Globus pallidus (tissue), 1 donor: ENCODE measurements around the gene FAM186B.

Experiments used
- DNase-seq: peaks from one replicate; pipeline ENCODE4 v3.0.0-alpha.2; 2015; ENCODE audit warnings: low spot score

FAM186B gene

DNA sequence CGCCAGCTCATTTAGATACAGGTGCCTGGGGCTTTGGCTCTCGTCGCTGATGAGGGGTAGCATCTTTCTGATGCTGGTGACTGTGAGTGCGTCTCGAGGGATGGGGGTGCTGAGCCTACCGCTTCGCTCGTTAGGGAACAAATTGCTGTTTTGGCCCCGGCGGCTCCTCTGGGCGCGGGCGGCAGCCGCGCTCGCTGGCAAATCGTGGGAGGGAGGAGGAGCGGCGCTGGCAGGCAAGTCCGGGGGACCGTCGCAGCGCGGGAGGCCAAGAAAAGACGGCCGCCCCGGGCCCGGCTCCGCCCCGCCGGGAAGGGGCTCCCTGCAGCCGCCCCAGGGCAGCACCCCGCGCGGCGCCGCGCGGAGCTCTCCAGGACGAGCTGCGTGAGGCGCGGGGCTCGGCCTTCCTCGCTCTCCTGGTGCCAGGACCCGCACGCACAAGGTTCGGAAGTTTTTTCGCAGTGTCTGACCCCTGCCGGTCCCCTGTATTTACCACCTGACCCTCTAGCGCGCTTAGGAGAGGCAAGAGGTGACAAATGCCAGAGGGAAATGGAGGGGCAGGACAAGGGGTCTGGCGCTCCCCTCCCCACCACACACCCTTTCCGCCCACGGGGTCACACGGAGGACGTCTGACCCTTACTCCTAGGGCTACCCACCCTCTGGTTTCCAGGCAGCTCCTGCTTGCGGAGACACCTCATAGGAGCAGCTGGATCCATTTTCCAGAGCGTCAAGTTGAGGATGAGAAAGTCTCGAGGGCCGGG, 67.5 kb downstream of the FAM186B start:
- no peak for DNase-seq
